Endothelial cell of umbilical vein (primary cell): ENCODE data around the gene ARHGEF28.

Source experiments
- CTCF ChIP-seq, 2 donors: IDR thresholded peaks; 1 replicate in 1 of 2; 2 replicates in 1 of 2; pipeline ENCODE4 v1.5.1; 2011; ENCODE audit warnings: low read length in 2 of 2, mild to moderate bottlenecking in 2 of 2, moderate library complexity in 2 of 2, control low read depth in 1 of 2, inconsistent platforms in 1 of 2, low read depth in 1 of 2; ENCODE audit not compliant: insufficient read depth in 1 of 2; ENCODE audit errors: extremely low read depth in 1 of 2
- JUN ChIP-seq: IDR thresholded peaks from 2 replicates; pipeline ENCODE4 v1.6.1; 2011; ENCODE audit warnings: borderline replicate concordance, low read depth; ENCODE audit not compliant: insufficient read length, insufficient read depth
- POLR2AphosphoS5 ChIP-seq: IDR thresholded peaks from 2 replicates; pipeline ENCODE4 v1.6.1; 2012; ENCODE audit warnings: low read depth, mild to moderate bottlenecking, control low read depth, low read length, moderate library complexity; ENCODE audit not compliant: insufficient read depth

GRCh38 chr5:73858054-73858453 is 232.1 kb downstream of the ARHGEF28 start:
- TF ChIP-seq JUN (no peak), POLR2AphosphoS5 (no peak), CTCF (IDR thresholded peaks at IDR 0.05; ENCODE audit: extremely low read depth in 1 of 2, insufficient read depth in 1 of 2, low read depth in 1 of 2, low read length in 2 of 2) (no peak)
